SK-N-MC (cell line): ENCODE measurements around the gene SECTM1.

Experiments used
- EZH2 ChIP-seq: fragments of 200-600 bp; sonication (generic); IDR thresholded peaks from one replicate; pipeline ENCODE4 v1.6.1; 2017; ENCODE audit warnings: antibody characterized with exemption
- FOXP2 ChIP-seq: optimal IDR thresholded peaks from 2 replicates; pipeline ENCODE3; 2011; ENCODE audit warnings: mild to moderate bottlenecking, moderate library complexity; ENCODE audit not compliant: insufficient read depth; ENCODE audit errors: extremely low read length, control extremely low read depth
- POLR2AphosphoS5 ChIP-seq: IDR thresholded peaks from 2 replicates; pipeline ENCODE4 v1.6.1; 2012; ENCODE audit warnings: mild to moderate bottlenecking, low read depth, low read length, borderline replicate concordance

- TF ChIP-seq EZH2 (no peak), POLR2AphosphoS5 (no peak), FOXP2 (no peak)
Measured at GRCh38 chr17:82338858-82339633, 5.5 kb upstream of the SECTM1 start.
